GM23338 (cell line): ENCODE measurements around the gene TRMT10B. TPM values are rescaled to one million over a fixed set of nuclear protein-coding genes. Genes with fewer than 3 reads are reported as not detected.
"Not testable (repeated sequence)": the region's sequence is repeated elsewhere in the genome, so short reads cannot be mapped to it uniquely, and the experiment has no call there.

Experiments used
- ATAC-seq: fragments of 200-7000 bp; cut with Tn5 transposase; 3 replicates; pipeline ENCODE4 v1.9.1; 2020
- DNase-seq: peaks from one replicate; pipeline ENCODE4 v3.0.0-alpha.2; 2015; ENCODE audit warnings: low spot score
- H2AFZ ChIP-seq: fragments of 200-600 bp; sonication (generic); 2 replicates; pipeline ENCODE4 v1.8.0; 2016; ENCODE audit warnings: antibody characterized with exemption, mild to moderate bottlenecking, moderate library complexity
- H3F3A ChIP-seq: fragments of 200-600 bp; sonication (generic); replicated peaks from 2 replicates; pipeline ENCODE4 v1.8.0; 2017; ENCODE audit warnings: antibody characterized with exemption, mixed run types, low read depth
- H3K27ac ChIP-seq: fragments of 200-600 bp; sonication (generic); 2 replicates; pipeline ENCODE4 v1.6.1; 2016; ENCODE audit warnings: low read depth
- H3K27me3 ChIP-seq: fragments of 200-600 bp; sonication (generic); 2 replicates; pipeline ENCODE4 v1.8.0; 2016; ENCODE audit warnings: mild to moderate bottlenecking, mixed run types, moderate library complexity; ENCODE audit not compliant: insufficient read depth
- H3K36me3 ChIP-seq: fragments of 200-600 bp; sonication (generic); 2 replicates; pipeline ENCODE4 v1.8.0; 2016; ENCODE audit warnings: mild to moderate bottlenecking; ENCODE audit not compliant: insufficient read depth
- H3K4me1 ChIP-seq: fragments of 200-600 bp; sonication (generic); 2 replicates; pipeline ENCODE4 v1.8.0; 2016; ENCODE audit warnings: mild to moderate bottlenecking, moderate library complexity; ENCODE audit not compliant: insufficient read depth
- H3K4me2 ChIP-seq: fragments of 200-600 bp; sonication (generic); 2 replicates; pipeline ENCODE4 v1.7.1; 2017; ENCODE audit warnings: mixed run types
- H3K4me3 ChIP-seq: fragments of 200-600 bp; sonication (generic); 2 replicates; pipeline ENCODE4 v1.6.1; 2016; ENCODE audit warnings: mixed run types
- H3K79me2 ChIP-seq: fragments of 200-600 bp; sonication (generic); replicated peaks from 2 replicates; pipeline ENCODE4 v1.8.0; 2017; ENCODE audit warnings: mild to moderate bottlenecking; ENCODE audit not compliant: insufficient read depth
- H3K9me2 ChIP-seq: fragments of 200-600 bp; sonication (generic); 2 replicates; pipeline ENCODE4 v1.8.0; 2017; ENCODE audit not compliant: insufficient read depth
- H4K20me1 ChIP-seq: fragments of 200-600 bp; sonication (generic); replicated peaks from 2 replicates; pipeline ENCODE4 v1.8.0; 2017; ENCODE audit warnings: mild to moderate bottlenecking; ENCODE audit not compliant: insufficient read depth
- H3K27ac Mint-ChIP-seq: 2 replicates; pipeline ENCODE4 v1.8.0; 2020; ENCODE audit warnings: inconsistent platforms, mild to moderate bottlenecking, moderate library complexity, mixed read lengths
- H3K27me3 Mint-ChIP-seq: 3 replicates; pipeline ENCODE4 v1.8.0; 2022; ENCODE audit warnings: low read depth, mild to moderate bottlenecking, moderate library complexity, mixed read lengths, inconsistent platforms; ENCODE audit not compliant: insufficient read depth, poor library complexity
- H3K36me3 Mint-ChIP-seq: 3 replicates; pipeline ENCODE4 v1.8.0; 2021; ENCODE audit warnings: low read depth, mild to moderate bottlenecking, inconsistent platforms, moderate library complexity, mixed read lengths
- H3K4me1 Mint-ChIP-seq: 3 replicates; pipeline ENCODE4 v1.8.0; 2020; ENCODE audit warnings: mild to moderate bottlenecking, inconsistent platforms, mixed read lengths
- H3K4me3 Mint-ChIP-seq: 3 replicates; pipeline ENCODE4 v1.8.0; 2021; ENCODE audit warnings: moderate library complexity, mild to moderate bottlenecking, inconsistent platforms, mixed read lengths
- H3K9me3 Mint-ChIP-seq: 3 replicates; pipeline ENCODE4 v1.8.0; 2020; ENCODE audit warnings: moderate library complexity, mild to moderate bottlenecking, inconsistent platforms, mixed read lengths
- EZH2 ChIP-seq: fragments of 200-600 bp; sonication (generic); IDR thresholded peaks from one replicate; pipeline ENCODE4 v1.8.0; 2017; ENCODE audit warnings: antibody characterized with exemption, mild to moderate bottlenecking, low read depth; ENCODE audit not compliant: unreplicated experiment
- ZNF331 ChIP-seq: fragments of 250-450 bp; sonication (Bioruptor Pico); IDR thresholded peaks from 2 replicates; pipeline ENCODE4 v1.5.0; 2020; ENCODE audit warnings: low read depth, mild to moderate bottlenecking, moderate library complexity
- polyA plus RNA-seq: library from polyadenylated mRNA; unstranded; fragments of >200 nt; fragmentation: Nextera tagmentation; extraction: Ambion mirVana; gene quantifications from 2 replicates; pipeline ENCODE4 v1.2.1, GENCODE V29; 2016
- total RNA-seq: library from RNA; depleted of rRNA; stranded (reverse); fragments of >200 nt; shearing (Covaris generic); gene quantifications from 2 replicates; pipeline ENCODE4 v1.2.3, GENCODE V29; 2014
- TF ChIP-seq, protein P1 (sequence below): fragments of 250-450 bp; sonication (Bioruptor Pico); IDR thresholded peaks from 2 replicates; pipeline ENCODE4 v1.5.0; 2020; ENCODE audit warnings: mild to moderate bottlenecking, moderate library complexity
- TF ChIP-seq, protein P2 (sequence below), 2 experiments: fragments of 200-600 bp in 1 of 2; sonication (generic) in 1 of 2; conservative IDR thresholded peaks; 2 replicates each; pipeline versions ENCODE4 v1.5.1 to v1.6.1; 2016 to 2017; ENCODE audit warnings: antibody characterized with exemption in 2 of 2, low read depth in 2 of 2, mild to moderate bottlenecking in 2 of 2, moderate library complexity in 1 of 2
- TF ChIP-seq, protein P3 (sequence below): IDR thresholded peaks from one replicate; pipeline ENCODE4 v1.6.1; 2018; ENCODE audit warnings: antibody characterized with exemption; ENCODE audit not compliant: unreplicated experiment

Gene TRMT10B
- total and polyA plus RNA-seq, 2 experiments from 2014 or later = 3.1 to 10.8 TPM

DNA sequence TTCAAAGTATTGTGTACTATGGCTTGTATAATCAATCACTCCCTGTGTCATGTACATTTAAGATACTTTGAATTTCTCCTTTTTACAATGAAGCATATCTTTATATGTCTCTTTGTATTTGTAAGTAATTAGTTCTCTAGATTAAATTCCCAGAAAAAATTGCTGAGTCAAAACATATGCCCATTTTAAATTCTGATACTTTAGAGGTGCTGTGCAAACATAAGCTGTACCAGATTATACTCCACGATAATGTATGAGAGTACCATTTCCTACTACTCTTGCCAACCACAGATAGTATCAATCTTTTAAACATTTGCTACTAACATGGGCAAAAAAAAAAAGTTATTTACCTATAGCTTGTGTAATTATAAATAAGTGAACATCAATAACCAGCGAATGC lies 65.2 kb downstream of the TRMT10B start (continued):
- TF ChIP-seq, protein P1, sequence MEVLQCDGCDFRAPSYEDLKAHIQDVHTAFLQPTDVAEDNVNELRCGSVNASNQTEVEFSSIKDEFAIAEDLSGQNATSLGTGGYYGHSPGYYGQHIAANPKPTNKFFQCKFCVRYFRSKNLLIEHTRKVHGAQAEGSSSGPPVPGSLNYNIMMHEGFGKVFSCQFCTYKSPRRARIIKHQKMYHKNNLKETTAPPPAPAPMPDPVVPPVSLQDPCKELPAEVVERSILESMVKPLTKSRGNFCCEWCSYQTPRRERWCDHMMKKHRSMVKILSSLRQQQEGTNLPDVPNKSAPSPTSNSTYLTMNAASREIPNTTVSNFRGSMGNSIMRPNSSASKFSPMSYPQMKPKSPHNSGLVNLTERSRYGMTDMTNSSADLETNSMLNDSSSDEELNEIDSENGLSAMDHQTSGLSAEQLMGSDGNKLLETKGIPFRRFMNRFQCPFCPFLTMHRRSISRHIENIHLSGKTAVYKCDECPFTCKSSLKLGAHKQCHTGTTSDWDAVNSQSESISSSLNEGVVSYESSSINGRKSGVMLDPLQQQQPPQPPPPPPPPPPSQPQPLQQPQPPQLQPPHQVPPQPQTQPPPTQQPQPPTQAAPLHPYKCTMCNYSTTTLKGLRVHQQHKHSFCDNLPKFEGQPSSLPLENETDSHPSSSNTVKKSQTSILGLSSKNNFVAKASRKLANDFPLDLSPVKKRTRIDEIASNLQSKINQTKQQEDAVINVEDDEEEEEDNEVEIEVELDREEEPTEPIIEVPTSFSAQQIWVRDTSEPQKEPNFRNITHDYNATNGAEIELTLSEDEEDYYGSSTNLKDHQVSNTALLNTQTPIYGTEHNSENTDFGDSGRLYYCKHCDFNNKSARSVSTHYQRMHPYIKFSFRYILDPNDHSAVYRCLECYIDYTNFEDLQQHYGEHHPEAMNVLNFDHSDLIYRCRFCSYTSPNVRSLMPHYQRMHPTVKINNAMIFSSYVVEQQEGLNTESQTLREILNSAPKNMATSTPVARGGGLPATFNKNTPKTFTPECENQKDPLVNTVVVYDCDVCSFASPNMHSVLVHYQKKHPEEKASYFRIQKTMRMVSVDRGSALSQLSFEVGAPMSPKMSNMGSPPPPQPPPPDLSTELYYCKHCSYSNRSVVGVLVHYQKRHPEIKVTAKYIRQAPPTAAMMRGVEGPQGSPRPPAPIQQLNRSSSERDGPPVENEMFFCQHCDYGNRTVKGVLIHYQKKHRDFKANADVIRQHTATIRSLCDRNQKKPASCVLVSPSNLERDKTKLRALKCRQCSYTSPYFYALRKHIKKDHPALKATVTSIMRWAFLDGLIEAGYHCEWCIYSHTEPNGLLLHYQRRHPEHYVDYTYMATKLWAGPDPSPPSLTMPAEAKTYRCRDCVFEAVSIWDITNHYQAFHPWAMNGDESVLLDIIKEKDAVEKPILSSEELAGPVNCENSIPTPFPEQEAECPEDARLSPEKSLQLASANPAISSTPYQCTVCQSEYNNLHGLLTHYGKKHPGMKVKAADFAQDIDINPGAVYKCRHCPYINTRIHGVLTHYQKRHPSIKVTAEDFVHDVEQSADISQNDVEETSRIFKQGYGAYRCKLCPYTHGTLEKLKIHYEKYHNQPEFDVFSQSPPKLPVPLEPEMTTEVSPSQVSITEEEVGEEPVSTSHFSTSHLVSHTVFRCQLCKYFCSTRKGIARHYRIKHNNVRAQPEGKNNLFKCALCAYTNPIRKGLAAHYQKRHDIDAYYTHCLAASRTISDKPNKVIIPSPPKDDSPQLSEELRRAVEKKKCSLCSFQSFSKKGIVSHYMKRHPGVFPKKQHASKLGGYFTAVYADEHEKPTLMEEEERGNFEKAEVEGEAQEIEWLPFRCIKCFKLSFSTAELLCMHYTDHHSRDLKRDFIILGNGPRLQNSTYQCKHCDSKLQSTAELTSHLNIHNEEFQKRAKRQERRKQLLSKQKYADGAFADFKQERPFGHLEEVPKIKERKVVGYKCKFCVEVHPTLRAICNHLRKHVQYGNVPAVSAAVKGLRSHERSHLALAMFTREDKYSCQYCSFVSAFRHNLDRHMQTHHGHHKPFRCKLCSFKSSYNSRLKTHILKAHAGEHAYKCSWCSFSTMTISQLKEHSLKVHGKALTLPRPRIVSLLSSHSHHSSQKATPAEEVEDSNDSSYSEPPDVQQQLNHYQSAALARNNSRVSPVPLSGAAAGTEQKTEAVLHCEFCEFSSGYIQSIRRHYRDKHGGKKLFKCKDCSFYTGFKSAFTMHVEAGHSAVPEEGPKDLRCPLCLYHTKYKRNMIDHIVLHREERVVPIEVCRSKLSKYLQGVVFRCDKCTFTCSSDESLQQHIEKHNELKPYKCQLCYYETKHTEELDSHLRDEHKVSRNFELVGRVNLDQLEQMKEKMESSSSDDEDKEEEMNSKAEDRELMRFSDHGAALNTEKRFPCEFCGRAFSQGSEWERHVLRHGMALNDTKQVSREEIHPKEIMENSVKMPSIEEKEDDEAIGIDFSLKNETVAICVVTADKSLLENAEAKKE = no peak
- TF ChIP-seq ZNF331 (CRISPR knock-in tag) (no peak), EZH2 (no peak)
- TF ChIP-seq, protein P2, sequence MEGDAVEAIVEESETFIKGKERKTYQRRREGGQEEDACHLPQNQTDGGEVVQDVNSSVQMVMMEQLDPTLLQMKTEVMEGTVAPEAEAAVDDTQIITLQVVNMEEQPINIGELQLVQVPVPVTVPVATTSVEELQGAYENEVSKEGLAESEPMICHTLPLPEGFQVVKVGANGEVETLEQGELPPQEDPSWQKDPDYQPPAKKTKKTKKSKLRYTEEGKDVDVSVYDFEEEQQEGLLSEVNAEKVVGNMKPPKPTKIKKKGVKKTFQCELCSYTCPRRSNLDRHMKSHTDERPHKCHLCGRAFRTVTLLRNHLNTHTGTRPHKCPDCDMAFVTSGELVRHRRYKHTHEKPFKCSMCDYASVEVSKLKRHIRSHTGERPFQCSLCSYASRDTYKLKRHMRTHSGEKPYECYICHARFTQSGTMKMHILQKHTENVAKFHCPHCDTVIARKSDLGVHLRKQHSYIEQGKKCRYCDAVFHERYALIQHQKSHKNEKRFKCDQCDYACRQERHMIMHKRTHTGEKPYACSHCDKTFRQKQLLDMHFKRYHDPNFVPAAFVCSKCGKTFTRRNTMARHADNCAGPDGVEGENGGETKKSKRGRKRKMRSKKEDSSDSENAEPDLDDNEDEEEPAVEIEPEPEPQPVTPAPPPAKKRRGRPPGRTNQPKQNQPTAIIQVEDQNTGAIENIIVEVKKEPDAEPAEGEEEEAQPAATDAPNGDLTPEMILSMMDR (conservative IDR thresholded peaks at IDR 0.05; ENCODE audit: low read depth in 2 of 2) = no peak

DNA sequence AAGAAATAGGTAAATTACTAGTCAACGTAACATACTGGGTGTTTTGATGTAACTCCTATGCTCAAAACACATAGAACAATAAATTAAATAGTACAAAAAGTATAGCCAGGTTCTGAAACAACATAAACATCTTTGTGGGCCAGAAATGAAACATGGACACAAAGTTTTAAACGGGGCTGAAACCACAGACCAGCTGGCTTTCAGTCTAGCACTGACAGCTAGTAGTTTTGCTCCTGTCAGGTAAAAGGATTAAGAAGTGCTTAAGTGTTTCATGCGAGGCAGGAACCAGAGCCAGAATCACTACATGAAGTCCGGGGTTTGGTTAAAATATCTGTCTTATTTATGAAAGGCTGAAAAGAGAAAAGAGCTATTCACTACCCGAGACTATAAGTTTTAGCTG lies 66.5 kb downstream of the TRMT10B start:
- no peaks in the 10 kb centered on the region for H3K4me1 Mint-ChIP-seq
- Histone ChIP-seq H4K20me1 (0 out of 2 replicates have a peak, but pooled peaks cover under 1% of the 10 kb centered on the region), H3F3A (no peaks in the 10 kb centered on the region), H3K36me3 (peaks cover 2% of the 10 kb centered on the region; the same call in 1 of the 2 replicates), H2AFZ (no peak overlapping the region), H3K79me2 (0 out of 2 replicates have a peak, but pooled peaks cover 3% of the 10 kb centered on the region), H3K27me3 (no peaks in the 10 kb centered on the region), H3K4me3 (no peak overlapping the region), H3K27ac (no peak overlapping the region), H3K4me2 (no peak overlapping the region), H3K9me2 (no peaks in the 10 kb centered on the region), H3K4me1 (no peaks in the 10 kb centered on the region)
- no peak for DNase-seq
- no peaks in the 10 kb centered on the region for H3K27me3 Mint-ChIP-seq
- TF ChIP-seq, protein P2 (conservative IDR thresholded peaks at IDR 0.05; ENCODE audit: low read depth in 2 of 2) = no peak
- TF ChIP-seq, protein P3, sequence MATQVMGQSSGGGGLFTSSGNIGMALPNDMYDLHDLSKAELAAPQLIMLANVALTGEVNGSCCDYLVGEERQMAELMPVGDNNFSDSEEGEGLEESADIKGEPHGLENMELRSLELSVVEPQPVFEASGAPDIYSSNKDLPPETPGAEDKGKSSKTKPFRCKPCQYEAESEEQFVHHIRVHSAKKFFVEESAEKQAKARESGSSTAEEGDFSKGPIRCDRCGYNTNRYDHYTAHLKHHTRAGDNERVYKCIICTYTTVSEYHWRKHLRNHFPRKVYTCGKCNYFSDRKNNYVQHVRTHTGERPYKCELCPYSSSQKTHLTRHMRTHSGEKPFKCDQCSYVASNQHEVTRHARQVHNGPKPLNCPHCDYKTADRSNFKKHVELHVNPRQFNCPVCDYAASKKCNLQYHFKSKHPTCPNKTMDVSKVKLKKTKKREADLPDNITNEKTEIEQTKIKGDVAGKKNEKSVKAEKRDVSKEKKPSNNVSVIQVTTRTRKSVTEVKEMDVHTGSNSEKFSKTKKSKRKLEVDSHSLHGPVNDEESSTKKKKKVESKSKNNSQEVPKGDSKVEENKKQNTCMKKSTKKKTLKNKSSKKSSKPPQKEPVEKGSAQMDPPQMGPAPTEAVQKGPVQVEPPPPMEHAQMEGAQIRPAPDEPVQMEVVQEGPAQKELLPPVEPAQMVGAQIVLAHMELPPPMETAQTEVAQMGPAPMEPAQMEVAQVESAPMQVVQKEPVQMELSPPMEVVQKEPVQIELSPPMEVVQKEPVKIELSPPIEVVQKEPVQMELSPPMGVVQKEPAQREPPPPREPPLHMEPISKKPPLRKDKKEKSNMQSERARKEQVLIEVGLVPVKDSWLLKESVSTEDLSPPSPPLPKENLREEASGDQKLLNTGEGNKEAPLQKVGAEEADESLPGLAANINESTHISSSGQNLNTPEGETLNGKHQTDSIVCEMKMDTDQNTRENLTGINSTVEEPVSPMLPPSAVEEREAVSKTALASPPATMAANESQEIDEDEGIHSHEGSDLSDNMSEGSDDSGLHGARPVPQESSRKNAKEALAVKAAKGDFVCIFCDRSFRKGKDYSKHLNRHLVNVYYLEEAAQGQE = no peak
- no peak for ATAC-seq
- no peak overlapping the region for H3K27ac Mint-ChIP-seq
- no peak overlapping the region for H3K4me3 Mint-ChIP-seq
- H3K36me3 Mint-ChIP-seq = peaks cover 22% of the 10 kb centered on the region
- H3K9me3 Mint-ChIP-seq = no peaks in the 10 kb centered on the region

DNA sequence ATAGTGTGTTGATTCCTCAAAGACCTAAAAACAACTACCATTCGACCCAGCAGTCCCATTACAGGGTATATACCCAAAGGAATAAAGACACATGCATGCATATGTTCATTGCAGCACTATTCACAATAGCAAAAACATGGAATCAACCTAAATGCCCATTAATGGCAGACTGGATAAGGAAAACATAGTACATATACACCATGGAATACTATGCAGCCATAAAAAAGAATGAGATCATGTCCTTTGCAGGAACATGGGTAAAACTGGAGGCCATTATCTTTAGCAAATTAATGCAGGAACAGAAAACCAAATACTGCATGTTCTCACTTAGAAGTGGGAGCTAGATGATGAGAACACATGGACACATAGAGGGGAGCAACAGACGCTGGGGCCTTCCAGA lies 71.6 kb downstream of the TRMT10B start:
- peaks cover 28% of the 10 kb centered on the region for H3K36me3 Mint-ChIP-seq
- not testable (repeated sequence) for H3K4me3 Mint-ChIP-seq, H3K4me3 ChIP-seq, H4K20me1 ChIP-seq, H3K27ac ChIP-seq, H3K79me2 ChIP-seq, ATAC-seq, DNase-seq, H3K4me1 Mint-ChIP-seq, H3K4me2 ChIP-seq, H3K36me3 ChIP-seq, H3K27me3 ChIP-seq, H3K9me2 ChIP-seq, H3F3A ChIP-seq, H3K27me3 Mint-ChIP-seq, H2AFZ ChIP-seq, H3K4me1 ChIP-seq, H3K9me3 Mint-ChIP-seq, H3K27ac Mint-ChIP-seq
